IMR-90 (cell line): Measurements from ENCODE around the gene BTN3A1. TPM values are rescaled to one million over a fixed set of nuclear protein-coding genes. Genes with fewer than 3 reads are reported as not detected.

Experiments used
- ATAC-seq: fragments of 200-7000 bp; cut with Tn5 transposase; 2 replicates; pipeline ENCODE4 v1.9.1; 2020; ENCODE audit warnings: low read depth, mild to moderate bottlenecking, moderate library complexity
- BruUV-seq: library from RNA; stranded (reverse); fragments of 400-500 nt; replicated peaks from 2 replicates; lab custom pipeline; 2021; lab: Mats Ljungman, UMichigan
- CTCF ChIA-PET: fragments of 300-600 bp; formaldehyde crosslinking; extraction: SDS; loops from one replicate; lab custom pipeline; 2021; ENCODE audit warnings: antibody characterized with exemption; lab: Yijun Ruan, JAX
- POLR2A ChIA-PET: fragments of 300-600 bp; sonication (Branson Sonifier 250); formaldehyde crosslinking; loops from one replicate; lab custom pipeline; 2022; ENCODE audit warnings: antibody characterized with exemption; ENCODE audit not compliant: unreplicated experiment; lab: Charles Lee
- DNase-seq: peaks from one replicate; pipeline ENCODE4 v3.0.0; 2013
- H2AFZ ChIP-seq: replicated peaks from 2 replicates; pipeline ENCODE3; 2013; ENCODE audit warnings: low read length, mild to moderate bottlenecking; ENCODE audit not compliant: poor library complexity
- H2AK5ac ChIP-seq: 2 replicates; pipeline ENCODE4 v1.6.1; 2013; ENCODE audit warnings: low read depth, low read length, inconsistent platforms
- H2AK9ac ChIP-seq: replicated peaks from 2 replicates; pipeline ENCODE3; 2013; ENCODE audit warnings: mild to moderate bottlenecking, low read depth, low read length, moderate library complexity; ENCODE audit not compliant: poor library complexity
- H2BK120ac ChIP-seq: 2 replicates; pipeline ENCODE4 v1.6.1; 2013; ENCODE audit warnings: low read depth, low read length, inconsistent platforms
- H2BK15ac ChIP-seq: 3 replicates; pipeline ENCODE4 v1.6.1; 2013; ENCODE audit warnings: low read depth, low read length, inconsistent platforms
- H2BK20ac ChIP-seq: 2 replicates; pipeline ENCODE4 v1.6.1; 2013; ENCODE audit warnings: low read depth, mild to moderate bottlenecking, inconsistent platforms, low read length, moderate library complexity
- H2BK5ac ChIP-seq: 2 replicates; pipeline ENCODE4 v1.6.1; 2013; ENCODE audit warnings: mild to moderate bottlenecking, low read depth, low read length, inconsistent platforms; ENCODE audit not compliant: poor library complexity, severe bottlenecking
- H3K14ac ChIP-seq: replicated peaks from 2 replicates; pipeline ENCODE4 v1.6.1; 2013; ENCODE audit warnings: low read depth, low read length, inconsistent platforms
- H3K18ac ChIP-seq: 2 replicates; pipeline ENCODE4 v1.6.1; 2013; ENCODE audit warnings: low read depth, low read length, control low read depth
- H3K23ac ChIP-seq: 2 replicates; pipeline ENCODE4 v1.6.1; 2013; ENCODE audit warnings: low read depth, low read length, inconsistent platforms
- H3K27ac ChIP-seq: 2 replicates; pipeline ENCODE4 v1.5.1; 2013; ENCODE audit warnings: mild to moderate bottlenecking, control low read depth, low read length; ENCODE audit not compliant: insufficient read depth
- H3K27me3 ChIP-seq: 2 replicates; pipeline ENCODE4 v1.6.1; 2013; ENCODE audit warnings: low read length; ENCODE audit not compliant: control insufficient read depth, insufficient read depth
- H3K36me3 ChIP-seq: 2 replicates; pipeline ENCODE4 v1.6.1; 2013; ENCODE audit warnings: low read length, mixed read lengths; ENCODE audit not compliant: control insufficient read depth, insufficient read depth
- H3K4ac ChIP-seq: 2 replicates; pipeline ENCODE4 v1.6.1; 2013; ENCODE audit warnings: low read depth, low read length, inconsistent platforms
- H3K4me1 ChIP-seq: 2 replicates; pipeline ENCODE4 v1.6.1; 2013; ENCODE audit warnings: low read length, mixed read lengths; ENCODE audit not compliant: control insufficient read depth, insufficient read depth
- H3K4me2 ChIP-seq: 2 replicates; pipeline ENCODE4 v1.6.1; 2013; ENCODE audit warnings: low read depth, mild to moderate bottlenecking, control low read depth, low read length, moderate library complexity
- H3K4me3 ChIP-seq: 2 replicates; pipeline ENCODE4 v1.5.1; 2013; ENCODE audit warnings: low read depth, mild to moderate bottlenecking, control low read depth, low read length, moderate library complexity; ENCODE audit not compliant: insufficient read depth
- H3K56ac ChIP-seq: 2 replicates; pipeline ENCODE4 v1.6.1; 2013; ENCODE audit warnings: low read length, inconsistent platforms; ENCODE audit not compliant: insufficient read depth; ENCODE audit errors: extremely low read depth
- H3K79me1 ChIP-seq, 2 experiments: 2 replicates each; pipeline ENCODE4 v1.6.1; 2013; ENCODE audit warnings: low read length in 2 of 2, inconsistent platforms in 1 of 2, low read depth in 1 of 2
- H3K9ac ChIP-seq: 2 replicates; pipeline ENCODE4 v1.6.1; 2013; ENCODE audit warnings: low read depth, low read length, control low read depth
- H3K9me1 ChIP-seq: 2 replicates; pipeline ENCODE4 v1.6.1; 2013; ENCODE audit warnings: low read length, inconsistent platforms; ENCODE audit not compliant: insufficient read depth
- H3K9me3 ChIP-seq: 2 replicates; pipeline ENCODE4 v1.6.1; 2013; ENCODE audit warnings: low read length; ENCODE audit not compliant: control insufficient read depth, insufficient read depth
- H4K20me1 ChIP-seq: 2 replicates; pipeline ENCODE4 v1.6.1; 2013; ENCODE audit warnings: low read length, inconsistent platforms; ENCODE audit not compliant: insufficient read depth
- H4K5ac ChIP-seq: 2 replicates; pipeline ENCODE4 v1.6.1; 2013; ENCODE audit warnings: mild to moderate bottlenecking, low read depth, low read length, control low read depth
- H4K8ac ChIP-seq, 2 experiments: 2 replicates each; pipeline ENCODE4 v1.6.1; 2013; ENCODE audit warnings: low read depth in 2 of 2, low read length in 2 of 2, control low read depth in 1 of 2, inconsistent platforms in 1 of 2
- H4K91ac ChIP-seq: 2 replicates; pipeline ENCODE4 v1.6.1; 2013; ENCODE audit warnings: low read depth, low read length, inconsistent platforms; ENCODE audit not compliant: insufficient read depth
- CEBPB ChIP-seq: IDR thresholded peaks from 2 replicates; pipeline ENCODE4 v1.6.1; 2012; ENCODE audit warnings: low read depth, low read length, improper control_type of control experiment
- CHD1 ChIP-seq: IDR thresholded peaks from 2 replicates; pipeline ENCODE4 v1.6.1; 2012; ENCODE audit warnings: low read depth, low read length, improper control_type of control experiment
- WGBS, 2 experiments: methylation state at CpG; one replicate each; pipeline versions ENCODE4 v1.1.5 to v1.1.7; 2013; ENCODE audit warnings: missing lambda C conversion rate in 2 of 2; ENCODE audit not compliant: insufficient read length in 1 of 2; ENCODE audit errors: extremely low coverage in 2 of 2; 5-methylcytosine and 5-hydroxymethylcytosine counted together
- dilution Hi-C: fragments of 300-500 bp; cut with HindIII; formaldehyde crosslinking; loops from one replicate; pipeline ENCODE4 v1.14.3; 2018; ENCODE audit warnings: low sequenced_read_pairs; ENCODE audit not compliant: unreplicated experiment
- in situ Hi-C: fragments of 300-500 bp; cut with MboI; formaldehyde crosslinking; loops from 3 replicates; pipeline ENCODE4 v1.14.3; 2019; ENCODE audit warnings: low sequenced_read_pairs, inconsistent platforms, mixed read lengths
- intact Hi-C: fragments of 100-400 bp; cut with micrococcal nuclease; formaldehyde crosslinking; loops from 2 replicates; pipeline ENCODE4 v1.10.0; 2022
- polyA plus RNA-seq, 3 experiments: library from polyadenylated mRNA; depleted of rRNA; stranded (reverse); fragments of >200 nt; gene quantifications; 2 replicates each; pipeline ENCODE4 v1.2.3, GENCODE V29; 2012; ENCODE audit warnings: low replicate concordance in 1 of 3
- total RNA-seq: library from RNA; depleted of rRNA; stranded (reverse); fragments of >200 nt; gene quantifications from 2 replicates; pipeline ENCODE4 v1.2.3, GENCODE V29; 2012

BTN3A1 gene
- total and polyA plus RNA-seq, 2 of the 4 experiments (the other 2 are of a cell fraction): 14.4 to 16.5 TPM

DNA sequence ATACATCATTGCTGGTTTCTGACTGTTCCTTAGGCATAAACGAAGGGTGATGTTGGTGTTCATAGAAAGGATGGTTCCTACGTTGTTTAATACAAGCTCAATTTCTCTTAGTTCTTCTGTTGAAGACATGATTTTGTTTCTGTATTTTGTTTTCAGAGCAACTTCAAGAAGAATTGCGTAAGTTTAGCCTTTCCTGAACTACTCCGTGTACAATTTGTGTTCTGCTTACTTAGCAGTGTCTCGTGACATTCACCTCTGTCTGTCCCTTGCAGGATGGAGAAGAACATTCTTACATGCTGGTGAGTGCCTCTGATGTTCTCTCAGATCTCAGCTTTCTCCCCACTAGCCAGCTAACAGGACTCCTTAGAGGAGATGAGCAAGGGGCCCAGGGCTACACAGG is 11.5 kb upstream of the BTN3A1 start:
- peaks cover 0 to 13% of the 10 kb centered on the region in 2 experiments; a peak in 1 of 4 replicates for H3K79me1 ChIP-seq
- ATAC-seq (no peak), DNase-seq (no peak)
- no peak overlapping the region for H3K18ac ChIP-seq
- ChIA-PET CTCF (no interaction called here), POLR2A (no interaction called here)
- 62% methylated on average over 2 of the region's 5 CpGs; no CpG with 5 or more reads in 1 of the 2 experiments for WGBS, 2 experiments
- H3K56ac ChIP-seq: no peak overlapping the region
- peaks cover 7% of the 10 kb centered on the region for H3K36me3 ChIP-seq
- H3K9me3 ChIP-seq: no peaks in the 10 kb centered on the region
- in situ Hi-C loops: no loop called here
- H4K5ac ChIP-seq: no peak overlapping the region
- H4K91ac ChIP-seq: no peak overlapping the region
- no peak overlapping the region for H2BK15ac ChIP-seq
- no peak overlapping the region for H3K4me2 ChIP-seq
- intact Hi-C loops: no loop called here
- H2BK5ac ChIP-seq: no peak overlapping the region
- no peaks in the 10 kb centered on the region for H4K20me1 ChIP-seq
- no peak overlapping the region for H3K27ac ChIP-seq
- H4K8ac ChIP-seq: no peak overlapping the region
- no peak overlapping the region for H2AK9ac ChIP-seq
- no peak overlapping the region for H2AFZ ChIP-seq
- peaks cover 14% of the 10 kb centered on the region for H3K4me1 ChIP-seq
- H2BK120ac ChIP-seq: no peak overlapping the region
- H3K9me1 ChIP-seq: peaks cover 13% of the 10 kb centered on the region
- H3K27me3 ChIP-seq: no peaks in the 10 kb centered on the region
- H3K9ac ChIP-seq: no peak overlapping the region
- H3K4ac ChIP-seq: no peak overlapping the region
- H2AK5ac ChIP-seq: no peak overlapping the region
- no peak for TF ChIP-seq CHD1
- peak; percentile 45; the same call in 1 of the 2 replicates for TF ChIP-seq CEBPB
- H3K4me3 ChIP-seq: no peak overlapping the region
- BruUV-seq: no TSS peak
- H3K14ac ChIP-seq: no peak overlapping the region
- dilution Hi-C loops: no loop called here
- no peak overlapping the region for H2BK20ac ChIP-seq
- no peak overlapping the region for H3K23ac ChIP-seq
